ENCODE results near the gene MICAL2. TPM values are rescaled to one million over a fixed set of nuclear protein-coding genes. Genes with fewer than 3 reads are reported as not detected.

Gene MICAL2
- total RNA-seq, 4 donors from 2014 or later = 24.7 to 53.7 (median 37.0) TPM

DNA sequence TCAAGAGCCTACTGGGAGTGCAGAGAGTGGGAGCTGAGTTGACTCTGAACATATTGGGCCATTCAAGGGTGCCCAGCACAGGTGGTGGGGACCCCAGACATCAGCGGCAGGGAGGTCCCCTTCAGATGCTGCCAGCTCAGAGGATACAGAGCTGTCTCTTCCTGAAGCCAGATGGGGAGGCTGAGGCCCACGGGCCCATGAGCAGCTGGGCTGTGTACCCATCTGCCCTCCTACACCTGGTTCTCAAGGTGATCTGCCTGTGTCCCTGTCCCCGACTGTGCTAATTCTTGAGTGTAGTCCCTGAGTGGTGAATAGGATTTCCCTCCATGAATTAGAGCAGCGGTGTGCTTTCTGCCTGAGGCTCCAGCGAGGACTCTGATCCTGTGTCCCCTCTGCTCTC, 76.3 kb downstream of the MICAL2 start:
- Histone ChIP-seq H3K4me1 (peaks cover 0 to 11% of the 10 kb centered on the region in 2 donors), H3K9me3 (no peaks in the 10 kb centered on the region), H3K4me3 (no peak overlapping the region), H3K27ac (no peak overlapping the region), H3K36me3 (no peaks in the 10 kb centered on the region), H3K27me3 (no peaks in the 10 kb centered on the region)
- intact Hi-C loops (cut with DNase I; ENCODE audit: low total_unique reads) (no loop called here), in situ Hi-C loops (cut with MboI; ENCODE audit: low sequenced_read_pairs in 4 of 4) (no loop called here)
- DNase-seq (no peak), ATAC-seq (no peak)
- TF ChIP-seq, protein P1, sequence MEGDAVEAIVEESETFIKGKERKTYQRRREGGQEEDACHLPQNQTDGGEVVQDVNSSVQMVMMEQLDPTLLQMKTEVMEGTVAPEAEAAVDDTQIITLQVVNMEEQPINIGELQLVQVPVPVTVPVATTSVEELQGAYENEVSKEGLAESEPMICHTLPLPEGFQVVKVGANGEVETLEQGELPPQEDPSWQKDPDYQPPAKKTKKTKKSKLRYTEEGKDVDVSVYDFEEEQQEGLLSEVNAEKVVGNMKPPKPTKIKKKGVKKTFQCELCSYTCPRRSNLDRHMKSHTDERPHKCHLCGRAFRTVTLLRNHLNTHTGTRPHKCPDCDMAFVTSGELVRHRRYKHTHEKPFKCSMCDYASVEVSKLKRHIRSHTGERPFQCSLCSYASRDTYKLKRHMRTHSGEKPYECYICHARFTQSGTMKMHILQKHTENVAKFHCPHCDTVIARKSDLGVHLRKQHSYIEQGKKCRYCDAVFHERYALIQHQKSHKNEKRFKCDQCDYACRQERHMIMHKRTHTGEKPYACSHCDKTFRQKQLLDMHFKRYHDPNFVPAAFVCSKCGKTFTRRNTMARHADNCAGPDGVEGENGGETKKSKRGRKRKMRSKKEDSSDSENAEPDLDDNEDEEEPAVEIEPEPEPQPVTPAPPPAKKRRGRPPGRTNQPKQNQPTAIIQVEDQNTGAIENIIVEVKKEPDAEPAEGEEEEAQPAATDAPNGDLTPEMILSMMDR (IDR thresholded peaks at IDR 0.05 in 4 of 5, conservative IDR thresholded peaks at IDR 0.05 in 1 of 5) = no peak
- TF ChIP-seq POLR2A (IDR thresholded peaks at IDR 0.05) = no peak

DNA sequence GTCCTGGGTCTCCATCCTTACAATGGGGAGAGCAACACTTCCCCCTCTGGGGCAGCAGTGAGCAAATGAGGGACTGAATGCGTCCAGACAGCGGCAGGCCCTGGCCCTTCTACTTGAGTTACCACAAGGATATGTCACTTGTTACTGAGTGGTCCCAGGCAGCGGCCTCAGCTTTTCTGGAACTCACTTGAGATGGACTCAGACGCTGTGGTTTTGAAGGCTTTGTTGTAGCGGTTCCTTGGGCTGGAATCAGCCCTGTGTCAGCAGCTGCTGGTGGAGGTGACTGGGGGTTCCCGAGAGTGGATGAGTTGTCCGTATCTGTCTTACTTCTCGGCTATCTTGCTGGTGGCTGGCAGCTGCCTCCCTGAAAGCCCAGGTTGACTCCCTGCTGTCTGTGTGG, 77.0 kb downstream of the MICAL2 start:
- Histone ChIP-seq H3K36me3 (no peaks in the 10 kb centered on the region), H3K4me3 (no peak overlapping the region), H3K4me1 (peaks cover 0 to 10% of the 10 kb centered on the region in 2 donors), H3K27ac (no peak overlapping the region), H3K9me3 (no peaks in the 10 kb centered on the region), H3K27me3 (no peaks in the 10 kb centered on the region)
- in situ Hi-C loops (cut with MboI; ENCODE audit: low sequenced_read_pairs in 4 of 4) = no loop called here
- TF ChIP-seq POLR2A (IDR thresholded peaks at IDR 0.05) = no peak
- TF ChIP-seq, protein P1 (IDR thresholded peaks at IDR 0.05 in 4 of 5, conservative IDR thresholded peaks at IDR 0.05 in 1 of 5) = no peak
- DNase-seq (no peak), ATAC-seq (no peak)
- intact Hi-C loops (cut with DNase I; ENCODE audit: low total_unique reads) = no loop called here

DNA sequence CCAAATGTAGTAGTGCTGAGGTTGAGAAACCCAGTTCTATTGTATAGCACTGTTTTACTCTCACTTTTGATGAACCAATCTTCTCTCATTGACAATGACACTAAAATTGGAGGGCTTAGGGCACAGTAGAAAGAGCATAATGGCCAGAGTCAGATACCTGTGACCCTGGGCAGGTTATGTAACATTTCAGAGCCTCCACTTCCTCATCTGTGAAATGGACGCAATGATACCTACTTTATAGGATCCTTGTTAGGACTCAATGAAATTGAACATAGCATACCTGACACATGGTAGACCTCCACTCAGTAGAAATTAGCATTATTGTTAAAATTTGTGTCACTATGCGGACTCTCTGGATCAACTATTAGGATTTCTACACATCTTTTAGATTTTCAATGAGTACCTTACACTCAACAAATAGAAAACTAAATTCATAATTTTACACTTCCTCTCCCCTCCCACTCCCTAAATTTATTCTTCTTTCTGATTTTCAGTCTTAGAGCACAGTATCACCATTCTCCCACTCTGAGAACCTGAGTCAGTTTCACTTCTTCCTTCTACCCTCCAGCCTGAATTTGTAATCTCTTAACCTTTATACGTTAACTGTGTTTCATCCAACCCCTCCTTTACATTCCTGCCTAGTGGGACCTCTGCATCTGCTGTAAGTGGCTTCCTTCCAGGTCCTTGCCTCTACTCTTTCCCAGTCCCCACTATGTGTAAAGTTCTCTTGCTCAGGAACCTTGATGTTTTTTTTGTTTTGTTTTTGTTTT, 78.3 kb downstream of the MICAL2 start:
- Histone ChIP-seq H3K4me1 (no peaks in the 10 kb centered on the region), H3K27ac (no peak overlapping the region), H3K9me3 (no peaks in the 10 kb centered on the region), H3K4me3 (no peak overlapping the region), H3K36me3 (no peaks in the 10 kb centered on the region), H3K27me3 (no peaks in the 10 kb centered on the region)
- ATAC-seq (no peak), DNase-seq (no peak)
- intact Hi-C loops (cut with DNase I; ENCODE audit: low total_unique reads) (no loop called here), in situ Hi-C loops (cut with MboI; ENCODE audit: low sequenced_read_pairs in 4 of 4) (no loop called here)
- no peak for TF ChIP-seq POLR2A (IDR thresholded peaks at IDR 0.05)
- TF ChIP-seq, protein P1 (IDR thresholded peaks at IDR 0.05 in 4 of 5, conservative IDR thresholded peaks at IDR 0.05 in 1 of 5) = no peak

DNA sequence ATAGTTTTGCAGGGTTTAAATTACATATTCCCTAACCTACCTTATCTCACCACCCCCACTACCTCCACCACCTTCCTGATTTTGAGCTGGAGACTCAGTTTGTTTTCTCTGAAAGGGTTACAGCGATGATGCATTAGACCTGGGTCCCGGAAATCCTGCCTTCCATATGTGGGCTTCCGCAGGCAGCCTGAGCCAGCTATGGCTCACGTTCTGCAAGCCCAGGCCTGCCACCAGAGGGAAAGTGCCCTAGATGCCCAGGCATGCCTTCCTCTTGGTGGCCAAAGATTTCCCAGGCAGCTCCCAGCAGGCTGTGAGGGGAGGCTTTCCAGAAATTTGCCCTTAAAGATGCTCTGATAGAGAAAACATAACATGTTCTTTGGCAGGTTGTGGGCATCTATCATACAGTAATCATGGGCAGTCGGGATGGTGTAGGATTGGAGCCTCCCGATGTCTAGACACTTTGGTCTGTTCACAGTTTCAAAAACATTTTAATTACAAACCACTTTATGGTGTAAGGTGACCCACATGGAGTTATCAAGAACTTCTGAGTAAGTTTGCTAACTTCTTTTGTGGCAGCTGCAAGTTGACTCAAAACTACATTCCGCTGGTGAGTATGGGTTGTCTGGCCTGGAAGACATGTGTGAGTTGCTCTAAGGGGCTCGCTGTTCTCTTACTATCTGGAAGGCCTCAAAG, 79.3 kb downstream of the MICAL2 start:
- ATAC-seq = no peak
- H3K9me3 ChIP-seq = no peaks in the 10 kb centered on the region
- DNase-seq = no peak
- intact Hi-C loops (cut with DNase I; ENCODE audit: low total_unique reads) (no loop called here), in situ Hi-C loops (cut with MboI; ENCODE audit: low sequenced_read_pairs in 4 of 4) (no loop called here)
- H3K27ac ChIP-seq = no peak overlapping the region
- H3K4me3 ChIP-seq = no peak overlapping the region
- no peaks in the 10 kb centered on the region for H3K36me3 ChIP-seq
- TF ChIP-seq, protein P1 (IDR thresholded peaks at IDR 0.05 in 4 of 5, conservative IDR thresholded peaks at IDR 0.05 in 1 of 5) = no peak
- TF ChIP-seq POLR2A (IDR thresholded peaks at IDR 0.05) = no peak
- no peaks in the 10 kb centered on the region for H3K27me3 ChIP-seq
- H3K4me1 ChIP-seq = no peaks in the 10 kb centered on the region

Data from gastrocnemius medialis (tissue), 4 donors.